ENCODE results near the gene PRKG1. TPM values are rescaled to one million over a fixed set of nuclear protein-coding genes. Genes with fewer than 3 reads are reported as not detected.

PRKG1 gene
- total RNA-seq, 1 donor from 2014 or later, result 4.6 TPM

DNA sequence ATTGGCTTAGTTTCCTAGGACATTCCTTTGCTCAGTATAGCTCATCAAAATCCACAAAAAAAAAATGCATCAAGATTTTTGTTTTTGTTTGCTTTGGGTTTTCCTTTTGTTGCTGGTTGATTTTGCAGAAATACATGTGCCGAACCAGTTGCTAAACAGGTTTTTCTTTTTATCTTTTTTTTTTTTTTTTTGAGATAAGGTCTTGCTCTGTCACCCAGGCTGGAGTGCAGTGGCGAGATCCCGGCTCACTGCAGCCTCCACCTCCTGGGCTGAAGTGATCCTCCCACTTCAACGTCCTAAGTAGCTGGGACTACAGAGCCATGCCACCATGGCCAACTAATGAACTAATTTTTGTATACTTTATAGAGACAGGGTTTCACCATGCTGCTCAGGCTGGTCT lies 616.8 kb downstream of the PRKG1 start:
- H3K36me3 Mint-ChIP-seq (ENCODE audit: insufficient read depth), result no peaks in the 10 kb centered on the region
- DNase-seq (ENCODE audit: low spot score, unreplicated experiment), result no peak
- H3K9me3 Mint-ChIP-seq (ENCODE audit: low read depth), result peaks cover 9% of the 10 kb centered on the region
- TF ChIP-seq, protein P1, sequence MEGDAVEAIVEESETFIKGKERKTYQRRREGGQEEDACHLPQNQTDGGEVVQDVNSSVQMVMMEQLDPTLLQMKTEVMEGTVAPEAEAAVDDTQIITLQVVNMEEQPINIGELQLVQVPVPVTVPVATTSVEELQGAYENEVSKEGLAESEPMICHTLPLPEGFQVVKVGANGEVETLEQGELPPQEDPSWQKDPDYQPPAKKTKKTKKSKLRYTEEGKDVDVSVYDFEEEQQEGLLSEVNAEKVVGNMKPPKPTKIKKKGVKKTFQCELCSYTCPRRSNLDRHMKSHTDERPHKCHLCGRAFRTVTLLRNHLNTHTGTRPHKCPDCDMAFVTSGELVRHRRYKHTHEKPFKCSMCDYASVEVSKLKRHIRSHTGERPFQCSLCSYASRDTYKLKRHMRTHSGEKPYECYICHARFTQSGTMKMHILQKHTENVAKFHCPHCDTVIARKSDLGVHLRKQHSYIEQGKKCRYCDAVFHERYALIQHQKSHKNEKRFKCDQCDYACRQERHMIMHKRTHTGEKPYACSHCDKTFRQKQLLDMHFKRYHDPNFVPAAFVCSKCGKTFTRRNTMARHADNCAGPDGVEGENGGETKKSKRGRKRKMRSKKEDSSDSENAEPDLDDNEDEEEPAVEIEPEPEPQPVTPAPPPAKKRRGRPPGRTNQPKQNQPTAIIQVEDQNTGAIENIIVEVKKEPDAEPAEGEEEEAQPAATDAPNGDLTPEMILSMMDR (IDR thresholded peaks at IDR 0.05; ENCODE audit: unreplicated experiment), result no peak
- H3K4me3 Mint-ChIP-seq (ENCODE audit: low read depth), result no peak overlapping the region
- peaks cover 11% of the 10 kb centered on the region for H3K4me1 Mint-ChIP-seq (ENCODE audit: low read depth)
- peak overlapping the region; percentile 64 for H3K27ac Mint-ChIP-seq
- no peaks in the 10 kb centered on the region for H3K27me3 Mint-ChIP-seq

DNA sequence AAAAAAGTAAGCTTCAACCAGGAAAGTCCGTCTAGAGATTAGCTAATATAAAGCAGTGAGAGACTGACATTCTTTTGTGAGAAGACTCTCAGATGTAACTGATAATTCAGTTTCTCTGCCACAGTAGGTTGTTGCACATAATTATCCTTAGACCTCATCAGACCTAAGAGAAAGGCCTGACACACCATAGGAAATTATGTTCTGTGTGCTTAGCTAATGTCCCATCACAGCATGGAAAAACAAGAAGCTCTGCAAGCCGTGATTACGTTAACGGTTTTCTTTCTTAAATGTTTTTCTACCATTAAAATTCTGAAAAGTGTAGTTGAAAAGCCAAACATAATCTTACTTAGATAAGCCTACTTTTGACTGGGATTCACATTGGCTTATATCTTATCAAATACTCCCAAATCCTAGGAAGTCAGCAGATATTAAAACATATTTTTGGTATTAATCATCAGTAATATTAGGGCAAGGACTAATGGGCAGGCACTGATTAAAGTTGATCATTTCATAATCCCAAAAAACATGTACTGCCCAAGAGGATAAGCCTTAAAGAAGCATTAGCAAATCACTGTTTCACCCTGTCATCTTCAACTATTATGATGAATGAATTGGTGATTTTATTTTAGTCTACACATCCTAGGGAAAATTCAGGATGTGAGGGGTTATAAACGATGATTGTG lies 619.9 kb downstream of the PRKG1 start:
- no peak overlapping the region for H3K27ac Mint-ChIP-seq

DNA sequence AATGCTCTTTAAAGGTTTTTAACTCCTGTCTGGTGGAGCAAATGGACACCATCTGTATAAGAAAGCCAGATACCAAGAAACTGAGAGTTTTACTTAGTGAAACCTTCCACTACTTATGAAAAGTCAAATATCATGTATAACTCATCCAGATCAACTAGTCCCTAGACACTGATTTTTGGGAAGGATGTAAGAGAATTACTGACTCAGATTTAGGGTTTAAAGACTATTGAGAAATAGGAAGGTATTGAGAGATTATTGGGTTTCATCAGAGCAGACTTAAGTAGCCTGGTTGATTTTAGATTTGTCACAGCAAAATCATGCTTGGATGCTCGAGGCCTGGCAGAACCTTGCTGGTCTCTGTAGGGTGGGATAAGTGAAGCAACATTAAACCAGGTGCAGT lies 622.0 kb downstream of the PRKG1 start:
- Mint-ChIP-seq H3K4me1 (ENCODE audit: low read depth) (peaks cover 34% of the 10 kb centered on the region), H3K4me3 (ENCODE audit: low read depth) (no peak overlapping the region), H3K9me3 (ENCODE audit: low read depth) (no peaks in the 10 kb centered on the region), H3K36me3 (ENCODE audit: insufficient read depth) (peaks cover 4% of the 10 kb centered on the region), H3K27me3 (no peaks in the 10 kb centered on the region), H3K27ac (peak overlapping the region; percentile 25)
- TF ChIP-seq, protein P1 (IDR thresholded peaks at IDR 0.05; ENCODE audit: unreplicated experiment), result no peak
- no peak for DNase-seq (ENCODE audit: low spot score, unreplicated experiment)

More for the DNA sequence above, 619.9 kb downstream of the PRKG1 start:
- no peak for DNase-seq (ENCODE audit: low spot score, unreplicated experiment)
- H3K4me3 Mint-ChIP-seq (ENCODE audit: low read depth), result no peak overlapping the region
- H3K36me3 Mint-ChIP-seq (ENCODE audit: insufficient read depth), result peaks cover 4% of the 10 kb centered on the region
- no peaks in the 10 kb centered on the region for H3K27me3 Mint-ChIP-seq
- peaks cover 6% of the 10 kb centered on the region for H3K9me3 Mint-ChIP-seq (ENCODE audit: low read depth)
- H3K4me1 Mint-ChIP-seq (ENCODE audit: low read depth), result peaks cover 31% of the 10 kb centered on the region
- TF ChIP-seq, protein P1 (IDR thresholded peaks at IDR 0.05; ENCODE audit: unreplicated experiment), result no peak

DNA sequence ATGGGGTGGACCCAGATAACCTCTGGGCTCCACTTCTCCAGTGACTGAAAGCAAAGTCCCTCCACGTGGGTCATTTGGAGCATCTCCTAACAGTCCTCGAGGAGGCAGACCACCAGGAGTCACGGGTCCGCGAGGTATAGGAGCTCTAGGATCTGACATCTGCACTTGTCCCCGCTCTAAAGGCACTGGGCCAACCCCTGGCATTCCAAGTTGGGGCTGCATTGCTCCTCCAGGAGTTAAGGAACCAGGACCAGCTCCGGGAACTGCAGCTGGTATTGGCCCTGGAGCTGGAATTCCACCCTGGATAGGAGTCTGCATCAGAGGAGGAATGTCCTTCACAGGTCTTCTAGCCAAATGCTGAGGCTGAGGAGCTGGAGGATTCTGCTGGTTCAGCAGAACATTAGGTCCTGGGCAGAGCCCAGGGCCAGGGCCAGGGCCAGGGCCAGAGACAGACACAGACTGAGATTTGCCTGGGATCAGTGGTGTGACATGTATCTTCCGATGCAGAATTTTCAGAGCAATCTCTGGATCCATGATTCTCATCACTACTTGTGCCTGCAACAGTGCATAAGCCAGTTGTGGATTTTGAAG lies 624.3 kb downstream of the PRKG1 start:
- TF ChIP-seq, protein P1 (IDR thresholded peaks at IDR 0.05; ENCODE audit: unreplicated experiment), result no peak
- Mint-ChIP-seq H3K27me3 (no peaks in the 10 kb centered on the region), H3K27ac (peak overlapping the region; percentile 100), H3K9me3 (ENCODE audit: low read depth) (no peaks in the 10 kb centered on the region), H3K4me3 (ENCODE audit: low read depth) (peak overlapping the region; percentile 98), H3K36me3 (ENCODE audit: insufficient read depth) (peaks cover 4% of the 10 kb centered on the region), H3K4me1 (ENCODE audit: low read depth) (peaks cover 31% of the 10 kb centered on the region)
- DNase-seq (ENCODE audit: low spot score, unreplicated experiment), result no peak

DNA sequence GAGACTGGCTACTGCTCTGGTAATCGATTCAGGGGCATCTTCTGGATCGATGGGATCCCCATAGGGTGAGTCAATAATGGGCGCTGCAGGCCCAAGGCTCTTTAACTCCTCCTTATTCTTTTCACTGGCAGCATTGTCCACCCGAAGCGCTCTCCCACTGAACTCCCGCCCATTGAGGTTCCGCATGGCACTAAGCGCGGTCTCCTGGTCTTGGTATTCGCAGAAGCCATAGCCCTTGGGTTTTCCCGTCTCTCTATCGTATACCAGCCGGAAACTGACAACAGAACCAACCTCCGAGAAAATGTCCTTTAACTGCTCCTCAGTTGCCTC lies 624.8 kb downstream of the PRKG1 start:
- H3K9me3 Mint-ChIP-seq (ENCODE audit: low read depth), result no peaks in the 10 kb centered on the region
- TF ChIP-seq, protein P1 (IDR thresholded peaks at IDR 0.05; ENCODE audit: unreplicated experiment), result no peak
- H3K27ac Mint-ChIP-seq, result peak overlapping the region; percentile 100
- peak overlapping the region; percentile 98 for H3K4me3 Mint-ChIP-seq (ENCODE audit: low read depth)
- H3K4me1 Mint-ChIP-seq (ENCODE audit: low read depth), result peaks cover 31% of the 10 kb centered on the region
- no peaks in the 10 kb centered on the region for H3K27me3 Mint-ChIP-seq
- DNase-seq (ENCODE audit: low spot score, unreplicated experiment), result no peak
- H3K36me3 Mint-ChIP-seq (ENCODE audit: insufficient read depth), result peaks cover 4% of the 10 kb centered on the region

Measured in progenitor cell of endocrine pancreas (in vitro differentiated cells).